GM19463 (cell line): ENCODE measurements around the gene SLC2A1.

Source experiments
- ATAC-seq: cut with Tn5 transposase; IDR thresholded peaks from one replicate; pipeline ENCODE4 v1.9.1; 2021; ENCODE audit warnings: mild to moderate bottlenecking, moderate library complexity; ENCODE audit not compliant: unreplicated experiment

The SLC2A1 gene

DNA sequence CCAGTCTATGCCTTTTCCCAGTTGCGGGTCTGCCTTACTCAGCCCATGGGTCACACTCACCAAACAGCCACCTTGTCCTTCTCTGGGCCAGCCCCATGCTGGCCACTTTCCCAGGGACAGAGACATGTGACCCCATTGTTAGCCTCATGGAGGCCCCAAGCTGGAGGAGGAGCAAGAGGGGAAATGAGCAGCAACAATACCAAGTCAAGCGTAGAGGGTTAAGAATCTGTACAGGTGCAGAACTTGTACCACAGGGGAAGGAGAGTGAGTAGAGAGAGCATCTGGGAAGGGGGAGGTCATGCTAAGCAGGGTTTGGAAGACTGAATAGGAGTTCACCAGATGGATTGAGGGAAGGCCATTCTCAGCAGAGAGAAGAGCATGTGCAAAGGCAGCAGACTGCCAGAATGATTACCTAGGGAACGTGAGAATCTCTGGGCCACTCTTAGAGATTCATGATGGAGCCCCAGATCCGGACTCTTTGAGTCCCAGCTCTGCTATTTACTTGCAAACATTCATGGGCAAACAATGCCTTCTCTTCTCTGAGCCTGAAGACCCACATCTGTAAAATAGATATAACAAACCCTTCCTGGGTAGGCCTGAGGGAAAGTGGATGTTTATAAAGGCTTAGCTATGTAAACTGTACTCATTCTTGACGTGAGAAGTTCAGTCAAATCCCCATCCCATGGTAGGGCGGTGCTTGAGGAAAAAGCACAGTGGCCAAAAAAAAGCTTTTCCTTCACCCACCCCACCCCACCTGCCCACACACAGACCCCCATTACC is 2.8 kb upstream of the SLC2A1 start:
- no peak for ATAC-seq

DNA sequence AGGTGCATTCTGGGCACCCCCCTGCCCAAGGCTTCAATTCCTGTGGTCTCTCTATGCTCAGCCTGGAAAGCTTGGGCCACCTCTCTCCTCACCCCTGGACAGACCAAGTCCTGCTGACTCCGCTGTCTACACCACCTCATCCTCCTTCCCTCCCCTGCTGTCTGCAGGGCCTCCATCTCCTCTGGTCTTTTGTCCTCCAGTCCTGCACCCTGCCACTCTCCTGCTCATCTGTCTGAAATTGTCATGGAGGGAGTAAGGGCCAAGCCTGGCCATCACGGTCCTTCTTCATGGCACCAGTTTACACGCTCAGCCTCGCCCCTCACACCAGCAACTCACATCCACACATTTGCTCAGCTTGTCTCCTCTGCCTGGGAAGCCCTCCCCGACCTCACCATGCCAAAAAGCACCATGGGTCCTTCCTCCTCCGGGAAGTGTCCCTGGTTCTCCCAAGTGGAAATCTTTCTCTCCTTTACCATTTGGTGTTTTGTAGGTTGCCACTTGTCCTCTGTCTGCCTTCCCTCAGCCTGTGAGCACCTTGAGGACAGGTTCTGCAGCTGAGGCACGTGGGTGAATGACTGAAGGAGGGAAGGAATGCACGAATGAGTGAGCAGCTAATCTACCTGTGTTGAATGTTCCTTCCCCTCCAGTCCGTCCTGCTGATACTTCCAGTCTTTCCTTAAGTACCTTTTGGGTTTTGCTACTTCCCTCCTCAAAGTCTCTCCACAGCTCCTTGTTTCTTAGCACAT is 2.1 kb upstream of the SLC2A1 start:
- no peak for ATAC-seq

DNA sequence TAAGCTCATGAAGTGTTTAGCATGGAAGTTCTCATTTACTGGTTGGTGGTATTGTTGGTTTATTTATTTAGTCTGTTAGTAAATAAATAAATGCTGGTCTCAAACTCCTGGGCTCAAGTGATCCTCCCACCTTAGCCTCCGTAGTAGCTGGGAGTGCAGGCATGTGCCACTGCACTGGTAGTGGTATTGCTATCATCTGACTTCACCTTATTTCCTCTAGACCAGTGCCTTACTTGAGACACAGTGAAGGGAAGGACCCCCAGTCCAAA is 1.4 kb upstream of the SLC2A1 start:
- no peak for ATAC-seq

DNA sequence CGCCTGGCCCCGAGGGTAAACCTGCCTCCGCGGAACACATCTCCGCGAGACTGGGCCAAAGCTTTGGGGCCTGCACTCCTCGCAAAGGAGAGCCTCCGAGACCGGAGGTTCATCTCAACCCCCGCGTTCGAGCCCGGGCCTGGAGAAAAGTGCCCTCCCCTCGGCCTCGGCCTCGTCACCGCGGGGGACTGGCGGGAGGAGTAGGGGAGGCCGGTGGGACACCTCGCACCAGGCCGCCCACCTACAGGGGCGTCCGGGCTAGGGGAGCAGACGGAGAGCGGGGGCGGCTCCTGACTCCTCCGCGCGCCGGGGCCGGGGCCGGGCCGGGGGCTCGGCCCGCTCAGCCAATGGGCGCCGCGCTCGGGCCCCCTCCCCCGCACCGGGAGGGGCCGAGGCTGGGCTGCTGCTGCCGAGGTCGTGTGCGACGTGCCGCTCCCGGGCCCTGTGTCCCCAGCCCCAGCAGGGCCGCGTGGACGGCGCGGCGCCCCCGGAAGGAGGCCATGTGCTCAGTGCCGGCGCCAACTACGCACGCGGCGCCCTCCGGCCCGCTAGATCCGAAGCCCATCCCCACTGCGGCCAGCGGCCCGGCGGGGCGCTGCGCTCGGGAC is 684 bp downstream of the SLC2A1 start:
- ATAC-seq = peak; percentile 51

DNA sequence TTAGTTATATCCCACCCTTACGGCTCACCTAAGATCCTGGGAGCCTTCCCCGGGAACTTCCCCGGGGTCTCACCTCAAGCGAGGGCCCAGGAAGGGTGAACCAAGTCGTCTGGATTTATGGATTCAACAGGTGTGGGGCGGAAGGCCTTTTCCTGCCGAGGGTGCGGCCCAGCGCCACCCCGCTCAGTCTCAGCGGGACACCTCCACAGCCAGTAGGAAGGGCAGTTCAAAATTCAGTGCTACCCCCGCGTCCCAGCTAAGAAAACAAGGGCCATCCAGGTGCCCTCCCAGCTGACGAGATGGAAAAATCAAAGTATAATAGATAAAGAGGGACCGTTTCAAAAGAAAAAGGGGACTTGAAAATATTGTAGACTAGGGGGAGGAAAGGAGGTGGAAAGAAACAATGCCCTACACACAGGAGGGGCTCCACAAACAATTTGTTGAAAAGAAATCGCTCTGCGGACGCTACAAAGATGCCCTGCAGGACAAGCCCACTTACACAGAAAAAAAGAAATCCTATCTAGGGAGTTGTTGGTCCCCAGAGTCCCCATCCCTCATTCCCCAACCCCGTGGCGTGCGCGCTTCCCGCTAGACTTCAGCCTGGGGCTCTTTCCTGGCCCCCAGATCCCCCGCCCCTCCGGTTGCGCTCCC is 1.3 kb downstream of the SLC2A1 start:
- no peak for ATAC-seq

DNA sequence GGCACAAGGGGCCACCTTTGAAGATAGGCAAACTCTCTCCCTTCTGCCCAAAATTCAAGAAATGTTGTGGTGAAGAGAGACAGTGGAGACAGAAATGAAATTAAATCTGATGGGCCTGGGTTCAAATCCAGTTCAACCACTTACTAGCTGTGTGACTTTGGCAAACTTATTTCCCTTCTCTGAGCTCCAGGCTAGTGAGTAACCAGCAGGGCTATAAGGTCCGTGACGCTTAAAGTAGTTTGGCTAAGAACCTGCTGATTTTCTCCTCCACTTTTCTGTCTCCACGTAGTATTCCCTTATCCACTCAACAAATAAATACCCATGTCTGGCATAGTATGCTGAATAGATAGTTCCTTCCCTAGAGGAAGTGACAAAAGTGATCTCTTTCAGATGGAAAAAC is 1.9 kb downstream of the SLC2A1 start:
- no peak for ATAC-seq

DNA sequence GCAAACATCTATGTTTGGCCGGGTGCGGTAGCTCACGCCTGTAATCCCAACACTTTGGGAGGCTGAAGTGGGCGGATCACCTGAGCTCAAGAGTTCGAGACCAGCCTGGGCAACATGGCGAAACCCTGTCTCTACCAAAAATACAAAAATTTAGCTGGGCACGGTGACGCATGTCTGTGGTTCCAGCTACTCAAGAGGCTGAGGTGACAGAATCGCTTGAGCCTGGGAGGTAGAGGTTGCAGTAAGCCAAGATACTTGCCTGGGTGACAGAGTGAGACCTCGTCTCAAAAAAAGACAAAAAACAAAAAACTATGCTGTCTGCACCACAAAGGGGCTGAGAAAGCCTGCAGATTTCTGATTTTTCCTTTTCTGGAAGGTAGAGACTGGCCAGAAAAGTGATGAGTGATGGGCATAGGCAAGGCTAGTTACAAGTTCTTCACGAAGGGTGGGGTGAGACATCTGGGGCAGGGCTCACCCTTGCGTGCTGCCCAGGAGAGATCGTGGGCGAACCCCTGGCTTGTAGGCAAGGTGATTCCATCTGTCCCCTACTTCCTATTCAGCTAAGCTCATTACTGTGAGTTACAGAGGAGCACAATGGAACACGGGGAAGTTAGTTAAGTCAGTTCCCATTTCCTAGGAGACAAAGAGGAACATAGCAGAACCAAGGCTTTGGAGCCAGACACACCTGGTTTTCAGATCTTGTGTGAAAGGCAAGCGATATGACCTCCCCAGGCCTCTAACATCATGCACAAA is 3.2 kb downstream of the SLC2A1 start:
- no peak for ATAC-seq

DNA sequence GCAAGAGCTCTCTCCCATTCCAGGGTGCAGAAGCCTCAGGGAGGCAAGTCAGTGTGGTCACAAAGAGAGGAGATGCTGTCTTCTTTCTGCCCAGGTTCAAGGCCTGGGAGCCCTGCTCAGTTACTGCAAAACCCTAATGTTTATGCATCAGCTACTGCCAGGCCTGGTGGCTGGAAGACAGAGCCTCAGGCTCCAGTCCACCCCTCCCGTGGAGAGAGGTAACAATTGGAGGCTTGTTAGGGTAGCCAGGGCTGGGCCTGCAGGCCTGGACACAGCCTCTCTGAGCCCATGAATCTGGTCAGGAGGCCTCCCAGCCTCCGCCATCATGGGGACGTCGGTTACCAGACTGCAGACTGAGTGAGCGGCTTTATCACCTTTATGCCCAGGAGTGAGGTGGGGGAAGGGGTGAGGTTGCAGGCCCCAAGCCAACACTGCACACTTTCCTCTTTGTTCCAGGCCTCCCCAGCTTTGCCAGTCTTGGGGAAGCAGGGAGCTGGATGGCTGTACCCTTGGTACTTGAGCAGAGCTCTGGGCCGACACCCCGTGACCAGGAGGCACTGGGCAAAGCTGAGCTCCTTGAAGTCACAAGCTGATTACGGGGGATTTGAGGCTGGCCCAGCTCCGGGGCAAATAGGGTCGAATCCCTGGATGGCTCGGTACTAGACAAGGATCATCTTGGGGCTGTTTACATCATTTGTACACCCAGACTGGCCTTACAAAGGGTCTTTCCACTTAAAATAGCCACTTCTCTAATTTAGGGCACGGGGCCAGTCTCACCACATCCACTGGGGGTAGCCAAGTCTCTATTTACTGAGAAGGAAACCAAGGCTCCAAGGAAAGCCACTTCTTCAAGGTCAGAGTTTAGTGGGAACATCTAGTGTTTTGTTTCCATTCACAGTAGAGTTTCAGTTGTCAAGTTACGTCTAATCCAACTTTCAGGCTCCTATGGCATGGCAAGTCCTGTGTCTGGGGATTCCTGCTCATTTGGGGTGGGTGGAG is 5.2 kb downstream of the SLC2A1 start:
- no peak for ATAC-seq

DNA sequence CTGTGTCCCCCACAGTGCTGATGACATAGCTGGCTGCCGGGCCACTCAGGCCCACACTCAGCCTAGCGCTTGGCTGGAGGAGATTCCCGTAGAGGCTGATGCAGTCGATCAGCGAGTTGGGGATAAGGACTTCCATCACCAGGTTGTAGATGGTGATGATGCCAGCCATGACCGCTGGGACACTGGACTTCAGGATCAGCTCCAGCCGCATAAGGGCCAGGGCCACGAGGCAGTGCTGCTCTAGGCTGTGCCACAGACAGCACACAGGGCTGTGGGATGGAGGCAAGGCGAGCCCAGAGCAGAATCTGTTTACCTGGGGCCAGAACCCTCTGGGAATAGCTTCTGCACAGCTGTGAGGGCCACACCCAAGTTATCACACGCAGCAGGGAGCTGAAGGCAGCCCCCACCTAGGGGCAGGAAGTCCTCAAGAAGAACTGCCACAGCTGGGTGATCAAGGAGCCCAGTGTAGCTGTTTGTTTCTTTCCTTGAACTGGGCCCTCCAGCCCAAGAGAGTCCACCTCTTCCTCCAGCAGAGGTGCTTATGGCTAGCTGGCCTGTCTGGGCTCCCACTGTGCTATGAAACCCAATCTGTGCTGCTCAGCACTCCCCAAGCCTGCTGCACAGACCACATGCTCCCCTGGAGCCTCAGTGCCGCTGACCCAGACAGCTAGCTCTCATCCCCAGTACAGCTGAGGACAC is 6.2 kb downstream of the SLC2A1 start:
- ATAC-seq = peak; percentile 59

DNA sequence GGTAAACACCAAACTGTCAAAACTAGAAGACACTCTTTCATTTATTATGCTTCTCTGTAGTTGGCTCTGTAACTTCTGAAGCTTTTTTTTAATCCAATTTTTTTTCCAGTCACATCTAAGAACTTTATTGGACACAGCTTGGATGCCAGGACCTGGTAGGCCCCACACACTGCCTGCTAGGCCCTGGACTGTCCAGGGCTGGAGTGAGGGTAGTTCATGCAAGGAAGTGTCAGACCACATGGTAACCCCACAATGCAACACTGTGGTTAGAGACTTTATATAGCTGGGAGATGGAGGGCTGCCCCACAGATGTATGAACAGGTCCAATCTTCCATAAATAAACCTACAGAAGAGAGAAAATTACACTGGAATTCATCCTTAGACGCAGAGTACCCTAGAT is 7.1 kb downstream of the SLC2A1 start:
- no peak for ATAC-seq

DNA sequence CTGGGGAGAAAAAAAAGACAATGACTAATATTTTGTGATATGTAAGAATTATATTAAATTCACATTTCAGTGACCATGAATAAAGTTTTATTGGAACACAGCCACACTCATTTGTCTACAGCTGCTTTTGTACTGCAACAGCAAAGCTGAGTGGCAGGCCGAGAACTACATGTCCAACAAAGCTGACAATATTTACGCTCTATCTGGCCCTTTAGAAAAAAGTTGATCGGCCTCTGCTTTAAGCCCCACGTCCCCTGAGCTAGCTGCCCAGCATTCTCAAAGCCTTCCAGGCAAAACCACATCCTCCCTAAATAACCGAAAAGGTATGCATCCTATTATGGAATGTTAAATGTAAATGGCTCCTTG is 8.6 kb downstream of the SLC2A1 start:
- no peak for ATAC-seq

DNA sequence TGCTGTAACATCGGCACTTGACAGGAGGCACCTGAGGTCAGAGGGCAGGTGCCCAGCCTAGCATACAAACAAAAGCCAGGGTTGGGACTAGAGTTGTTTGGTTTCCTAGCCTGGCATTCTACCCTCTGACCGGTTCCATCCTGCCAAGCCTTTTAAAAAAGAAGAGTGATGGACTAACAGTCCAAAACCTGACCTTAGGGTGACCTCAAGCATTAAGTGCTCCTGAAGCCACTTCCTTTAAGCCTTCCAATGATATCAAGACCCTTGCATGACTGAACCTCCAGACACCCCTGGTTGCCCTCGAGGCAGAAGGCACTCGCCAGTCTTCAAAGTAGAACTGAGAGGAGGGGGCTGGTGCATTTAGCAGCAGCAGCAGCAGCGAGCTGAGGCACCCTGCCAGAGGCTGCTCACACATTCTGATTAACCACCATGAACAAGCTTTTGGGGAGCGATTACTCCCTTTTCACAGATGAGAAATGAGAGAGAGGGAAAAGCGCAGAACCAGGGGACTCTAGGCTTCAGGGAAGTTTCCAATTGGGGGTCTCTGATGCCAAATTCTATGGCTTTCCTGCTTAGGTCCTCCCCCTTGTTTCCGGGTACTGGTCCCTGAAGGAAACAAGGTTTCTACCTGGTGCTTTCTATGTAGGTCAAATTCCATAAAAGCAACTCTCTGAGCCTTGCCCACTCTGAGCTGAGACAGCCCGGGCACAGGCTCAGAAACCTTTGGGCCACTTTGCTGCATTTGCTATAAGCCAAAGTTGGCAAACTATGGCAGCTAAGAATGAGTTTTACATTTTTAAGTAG is 9.2 kb downstream of the SLC2A1 start:
- no peak for ATAC-seq

DNA sequence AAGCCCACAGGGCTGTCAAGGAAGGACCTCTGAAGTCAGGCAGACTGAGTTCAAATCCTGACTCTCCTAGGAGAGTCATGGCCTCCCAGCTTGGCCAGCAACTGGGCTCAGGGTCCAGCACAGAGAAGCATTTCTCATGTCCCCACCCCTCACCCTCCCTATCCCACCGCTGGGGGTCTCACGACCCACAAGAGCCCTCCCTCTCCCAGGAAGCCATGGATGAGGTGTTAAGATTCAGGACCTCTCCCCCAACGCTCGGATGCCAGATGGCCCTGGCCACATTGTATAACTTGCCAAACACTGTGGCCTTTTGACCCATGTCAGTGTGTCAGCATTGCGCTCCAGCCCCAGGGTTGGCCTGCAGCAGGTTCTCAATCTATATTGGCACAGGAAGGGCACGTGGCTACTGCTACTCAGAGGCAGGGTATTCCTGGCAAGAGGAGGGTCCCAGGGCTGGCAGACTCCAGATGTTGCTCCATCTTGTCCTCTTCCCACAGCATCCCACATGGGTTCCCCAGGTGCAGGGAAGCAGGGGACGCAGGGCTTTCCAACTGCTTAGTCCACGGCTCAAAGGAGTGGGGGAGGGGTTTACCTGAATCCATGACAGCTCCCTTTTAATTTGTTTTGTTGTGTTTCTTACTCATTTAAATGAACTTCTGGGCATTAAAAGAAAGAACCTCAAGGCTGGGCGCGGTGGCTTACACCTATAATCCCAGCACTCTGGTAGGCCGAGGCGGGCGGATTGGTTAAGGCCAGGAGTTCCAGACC is 10.5 kb downstream of the SLC2A1 start:
- ATAC-seq = no peak

DNA sequence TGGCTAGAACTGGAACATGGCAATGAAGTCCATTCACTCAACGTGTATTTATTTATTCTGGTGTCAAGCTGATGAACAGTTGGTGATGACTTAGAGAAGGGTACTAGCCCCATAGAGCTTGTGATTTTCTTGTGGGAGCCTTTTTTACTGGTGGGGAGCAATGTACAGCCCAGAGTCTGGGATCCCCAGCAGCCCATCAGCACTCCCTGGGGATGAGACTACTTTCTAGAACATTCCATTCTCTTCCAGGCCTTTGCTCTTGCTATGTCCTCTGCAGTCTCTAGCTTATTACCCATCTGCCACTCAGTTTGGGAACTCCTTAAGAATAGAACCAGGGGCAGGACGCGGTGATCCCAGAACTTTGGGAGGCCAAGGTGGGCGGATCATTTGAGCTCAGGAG is 11.6 kb downstream of the SLC2A1 start:
- ATAC-seq = no peak

DNA sequence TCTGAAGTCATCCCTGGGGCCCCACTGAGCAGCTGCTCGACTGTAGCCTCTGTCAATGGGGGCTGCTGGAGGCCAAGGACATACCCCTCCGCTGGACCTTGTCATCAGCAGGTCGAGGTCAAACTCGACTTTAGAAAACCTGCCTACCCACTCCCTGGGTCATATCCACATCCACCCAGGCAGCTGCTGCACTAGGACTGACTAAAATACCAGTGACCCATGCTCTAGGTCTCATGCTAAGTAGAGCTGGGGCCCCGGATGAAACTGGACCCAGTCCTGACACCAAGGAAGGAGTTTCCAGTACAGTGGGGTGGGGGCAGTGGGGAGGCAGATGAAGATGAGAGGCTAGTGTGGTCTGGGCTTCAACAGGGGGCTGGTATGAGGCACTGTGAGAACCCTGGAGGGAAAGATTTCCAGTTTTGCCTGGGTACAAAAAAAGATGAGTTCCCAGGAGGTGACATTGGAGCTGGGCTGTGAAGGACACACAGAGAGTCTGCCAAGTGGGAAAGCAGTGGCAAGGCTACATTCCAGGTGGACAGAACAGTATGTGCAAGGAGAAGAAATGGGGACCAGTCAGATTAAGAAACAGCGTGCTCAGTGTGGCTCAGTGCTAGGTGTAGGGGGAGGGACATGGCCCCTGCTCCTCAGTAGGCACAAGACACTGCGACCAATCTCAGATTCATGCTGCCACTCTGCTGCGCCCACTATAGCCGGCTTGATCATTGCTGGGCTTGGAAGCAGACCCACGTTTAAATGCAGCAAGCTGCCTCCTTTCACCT is 12.4 kb downstream of the SLC2A1 start:
- no peak for ATAC-seq

DNA sequence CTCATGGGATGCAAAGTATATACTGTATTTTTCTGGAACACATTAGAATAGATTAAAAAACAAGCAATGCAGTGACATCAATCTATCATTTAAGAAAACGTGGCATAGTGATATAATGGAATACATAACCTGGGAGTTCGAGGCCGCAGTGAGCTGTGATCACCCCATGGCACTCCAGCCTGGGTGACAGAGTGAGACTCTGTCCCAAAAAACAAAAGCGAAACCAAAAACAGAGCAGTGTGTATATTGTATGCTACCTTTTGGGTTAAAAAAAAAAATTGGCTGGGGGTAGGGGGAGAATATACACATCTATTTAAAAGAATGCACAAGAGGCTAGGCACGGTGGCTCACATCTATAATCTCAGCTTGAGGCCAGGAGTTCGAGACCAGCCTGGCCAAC is 13.5 kb downstream of the SLC2A1 start:
- ATAC-seq = no peak
